ENCODE results near the gene MED25.
"Not testable (repeated sequence)": the region's sequence is repeated elsewhere in the genome, so short reads cannot be mapped to it uniquely, and the experiment has no call there.

The MED25 gene

GRCh38 chr19:49812997-49813861, 4.9 kb upstream of the MED25 start, which contains the start of gene FUZ:
FUZ (minus strand) TSS chr19:49813292; CDS start chr19:49813106, 186 bp downstream.
- in situ Hi-C loops (cut with MboI; ENCODE audit: low sequenced_read_pairs) = no loop called here

GRCh38 chr19:49814010-49814409, 4.1 kb upstream of the MED25 start:
- in situ Hi-C loops (cut with MboI; ENCODE audit: low sequenced_read_pairs) = no loop called here

GRCh38 chr19:49816590-49816989, 1.5 kb upstream of the MED25 start:
- in situ Hi-C loops (cut with MboI; ENCODE audit: low sequenced_read_pairs) = no loop called here

GRCh38 chr19:49818649-49819370, 721 bp downstream of the MED25 start:
- in situ Hi-C loops (cut with MboI; ENCODE audit: low sequenced_read_pairs) = no loop called here

- in situ Hi-C loops (cut with MboI; ENCODE audit: low sequenced_read_pairs) = not testable (repeated sequence)
Observed at GRCh38 chr19:49819452-49820115, 1.5 kb downstream of the MED25 start.

GRCh38 chr19:49820125-49820524, 2.0 kb downstream of the MED25 start:
- in situ Hi-C loops (cut with MboI; ENCODE audit: low sequenced_read_pairs) = no loop called here

- in situ Hi-C loops (cut with MboI; ENCODE audit: low sequenced_read_pairs) = no loop called here
Observed at GRCh38 chr19:49823472-49823871, 5.4 kb downstream of the MED25 start.

GRCh38 chr19:49824662-49825061, 6.6 kb downstream of the MED25 start:
- in situ Hi-C loops (cut with MboI; ENCODE audit: low sequenced_read_pairs) = no loop called here

- in situ Hi-C loops (cut with MboI; ENCODE audit: low sequenced_read_pairs) = no loop called here
Observed at GRCh38 chr19:49827034-49827433, 8.9 kb downstream of the MED25 start.

GRCh38 chr19:49829200-49829599, 11.1 kb downstream of the MED25 start:
- in situ Hi-C loops (cut with MboI; ENCODE audit: low sequenced_read_pairs) = no loop called here

GRCh38 chr19:49829721-49830120, 11.6 kb downstream of the MED25 start:
- in situ Hi-C loops (cut with MboI; ENCODE audit: low sequenced_read_pairs) = no loop called here

- in situ Hi-C loops (cut with MboI; ENCODE audit: low sequenced_read_pairs) = no loop called here
Observed at GRCh38 chr19:49830766-49831165, 12.7 kb downstream of the MED25 start.

- in situ Hi-C loops (cut with MboI; ENCODE audit: low sequenced_read_pairs) = no loop called here
Observed at GRCh38 chr19:49831592-49831991, 13.5 kb downstream of the MED25 start.

GRCh38 chr19:49832556-49832955, 14.5 kb downstream of the MED25 start:
- in situ Hi-C loops (cut with MboI; ENCODE audit: low sequenced_read_pairs) = no loop called here

- in situ Hi-C loops (cut with MboI; ENCODE audit: low sequenced_read_pairs) = no loop called here
Observed at GRCh38 chr19:49833599-49833998, 15.5 kb downstream of the MED25 start.

GRCh38 chr19:49835562-49835961, 17.5 kb downstream of the MED25 start:
- in situ Hi-C loops (cut with MboI; ENCODE audit: low sequenced_read_pairs) = no loop called here

- in situ Hi-C loops (cut with MboI; ENCODE audit: low sequenced_read_pairs) = no loop called here
Observed at GRCh38 chr19:49836176-49837008, 18.3 kb downstream of the MED25 start.

- in situ Hi-C loops (cut with MboI; ENCODE audit: low sequenced_read_pairs) = no loop called here
Observed at GRCh38 chr19:49837009-49837310, 18.9 kb downstream of the MED25 start.

GRCh38 chr19:49837425-49837824, 19.3 kb downstream of the MED25 start:
- in situ Hi-C loops (cut with MboI; ENCODE audit: low sequenced_read_pairs) = no loop called here

- in situ Hi-C loops (cut with MboI; ENCODE audit: low sequenced_read_pairs) = no loop called here
Observed at GRCh38 chr19:49838885-49839588, 20.9 kb downstream of the MED25 start.
